ENCODE results near the gene COL5A3. TPM values are rescaled to one million over a fixed set of nuclear protein-coding genes. Genes with fewer than 3 reads are reported as not detected.

COL5A3 gene
- total and polyA plus RNA-seq, 2 of the 13 experiments (the other 11 are each of a cell fraction or from before 2014, with no cell fraction given): 0.02 TPM; not detected in 1

GRCh38 chr19:9971166-9971897, 39.0 kb downstream of the COL5A3 start (continued):
- TF ChIP-seq ZNF768 (CRISPR knock-in tag; IDR thresholded peaks at IDR 0.05) (no peak), ARNT2 (CRISPR knock-in tag; IDR thresholded peaks at IDR 0.05; ENCODE audit: low read depth) (no peak), ZNF549 (CRISPR knock-in tag; IDR thresholded peaks at IDR 0.05) (no peak), ZIK1 (CRISPR knock-in tag; IDR thresholded peaks at IDR 0.05; ENCODE audit: borderline replicate concordance, low read depth) (no peak)
- TF ChIP-seq, protein P1, sequence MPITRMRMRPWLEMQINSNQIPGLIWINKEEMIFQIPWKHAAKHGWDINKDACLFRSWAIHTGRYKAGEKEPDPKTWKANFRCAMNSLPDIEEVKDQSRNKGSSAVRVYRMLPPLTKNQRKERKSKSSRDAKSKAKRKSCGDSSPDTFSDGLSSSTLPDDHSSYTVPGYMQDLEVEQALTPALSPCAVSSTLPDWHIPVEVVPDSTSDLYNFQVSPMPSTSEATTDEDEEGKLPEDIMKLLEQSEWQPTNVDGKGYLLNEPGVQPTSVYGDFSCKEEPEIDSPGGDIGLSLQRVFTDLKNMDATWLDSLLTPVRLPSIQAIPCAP (CRISPR knock-in tag; IDR thresholded peaks at IDR 0.05; ENCODE audit: low read depth): no peak

- ATAC-seq: no peak
These were observed 39.8 kb downstream of the COL5A3 start for GRCh38 chr19:9970481-9970880.

More at GRCh38 chr19:9970481-9970880, 39.8 kb downstream of the COL5A3 start:
- peaks cover 3% of the 10 kb centered on the region; the same call in 1 of the 2 replicates for H4K20me1 ChIP-seq (ENCODE audit: insufficient read depth, low read length)
- H3K27me3 ChIP-seq (ENCODE audit: control insufficient read depth in 1 of 2, insufficient read depth in 2 of 2, low read length in 2 of 2): peaks cover 2 to 19% of the 10 kb centered on the region in 2 experiments; a peak in 3 of 5 replicates
- H3K79me2 ChIP-seq (ENCODE audit: insufficient read depth, low read length): no peaks in the 10 kb centered on the region
- H3K4me1 ChIP-seq (ENCODE audit: insufficient read depth, low read length): no peaks in the 10 kb centered on the region
- H3K9me3 ChIP-seq (ENCODE audit: low read length): no peaks in the 10 kb centered on the region
- no peak overlapping the region for H3K4me2 ChIP-seq (ENCODE audit: low read depth, low read length)
- ChIA-PET CTCF (ENCODE audit: low intra/inter-chr PET ratio, low total read pairs) (no interaction called here), POLR2A (no interaction called here)
- TF ChIP-seq MED8 (CRISPR knock-in tag; IDR thresholded peaks at IDR 0.05; ENCODE audit: insufficient replicate concordance) (no peak), ZBTB34 (CRISPR knock-in tag; IDR thresholded peaks at IDR 0.05) (no peak), DDIT3 (CRISPR knock-in tag; IDR thresholded peaks at IDR 0.05) (no peak), ZNF780A (CRISPR knock-in tag; IDR thresholded peaks at IDR 0.05) (no peak), POLR2AphosphoS2 (IDR thresholded peaks at IDR 0.05; ENCODE audit: low read depth, low read length) (no peak)
- TF ChIP-seq, protein P2, sequence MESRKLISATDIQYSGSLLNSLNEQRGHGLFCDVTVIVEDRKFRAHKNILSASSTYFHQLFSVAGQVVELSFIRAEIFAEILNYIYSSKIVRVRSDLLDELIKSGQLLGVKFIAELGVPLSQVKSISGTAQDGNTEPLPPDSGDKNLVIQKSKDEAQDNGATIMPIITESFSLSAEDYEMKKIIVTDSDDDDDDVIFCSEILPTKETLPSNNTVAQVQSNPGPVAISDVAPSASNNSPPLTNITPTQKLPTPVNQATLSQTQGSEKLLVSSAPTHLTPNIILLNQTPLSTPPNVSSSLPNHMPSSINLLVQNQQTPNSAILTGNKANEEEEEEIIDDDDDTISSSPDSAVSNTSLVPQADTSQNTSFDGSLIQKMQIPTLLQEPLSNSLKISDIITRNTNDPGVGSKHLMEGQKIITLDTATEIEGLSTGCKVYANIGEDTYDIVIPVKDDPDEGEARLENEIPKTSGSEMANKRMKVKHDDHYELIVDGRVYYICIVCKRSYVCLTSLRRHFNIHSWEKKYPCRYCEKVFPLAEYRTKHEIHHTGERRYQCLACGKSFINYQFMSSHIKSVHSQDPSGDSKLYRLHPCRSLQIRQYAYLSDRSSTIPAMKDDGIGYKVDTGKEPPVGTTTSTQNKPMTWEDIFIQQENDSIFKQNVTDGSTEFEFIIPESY (CRISPR knock-in tag; IDR thresholded peaks at IDR 0.05): no peak
- TF ChIP-seq, protein P3, sequence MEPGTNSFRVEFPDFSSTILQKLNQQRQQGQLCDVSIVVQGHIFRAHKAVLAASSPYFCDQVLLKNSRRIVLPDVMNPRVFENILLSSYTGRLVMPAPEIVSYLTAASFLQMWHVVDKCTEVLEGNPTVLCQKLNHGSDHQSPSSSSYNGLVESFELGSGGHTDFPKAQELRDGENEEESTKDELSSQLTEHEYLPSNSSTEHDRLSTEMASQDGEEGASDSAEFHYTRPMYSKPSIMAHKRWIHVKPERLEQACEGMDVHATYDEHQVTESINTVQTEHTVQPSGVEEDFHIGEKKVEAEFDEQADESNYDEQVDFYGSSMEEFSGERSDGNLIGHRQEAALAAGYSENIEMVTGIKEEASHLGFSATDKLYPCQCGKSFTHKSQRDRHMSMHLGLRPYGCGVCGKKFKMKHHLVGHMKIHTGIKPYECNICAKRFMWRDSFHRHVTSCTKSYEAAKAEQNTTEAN (CRISPR knock-in tag; conservative IDR thresholded peaks at IDR 0.05): no peak
- no peaks in the 10 kb centered on the region for H3K36me3 ChIP-seq (replicated peaks in 1 of 2; ENCODE audit: control insufficient read depth in 1 of 2, insufficient read depth in 2 of 2, low read length in 2 of 2)
- no TSS peak for BruUV-seq (replicated peaks)
- no peak overlapping the region for H3K27ac ChIP-seq (ENCODE audit: extremely low read length, insufficient read depth, low read length)
- intact Hi-C loops (cut with micrococcal nuclease; ENCODE audit: unreplicated experiment): no loop called here
- DNase-seq (ENCODE audit: low spot score) (no peak), FAIRE-seq (no peak)
- H3K9ac ChIP-seq (ENCODE audit: insufficient read depth, low read depth, low read length): no peak overlapping the region
- no peak overlapping the region for H2AFZ ChIP-seq (ENCODE audit: low read length)
- in situ Hi-C loops (cut with HindIII; ENCODE audit: extremely low pct_ligation_motif_present, low pct_unique_long_range_greater_than_20kb): no loop called here
- no peak overlapping the region for H3K4me3 ChIP-seq (replicated peaks in 1 of 3; ENCODE audit: insufficient read depth in 1 of 3, low read depth in 2 of 3, low read length in 3 of 3)
- WGBS (ENCODE audit: low lambda C conversion rate): 51% methylated on average over 7 of the region's 8 CpGs
